ENCODE data around the gene TENT5C. TPM values are rescaled to one million over a fixed set of nuclear protein-coding genes. Genes with fewer than 3 reads are reported as not detected.

TENT5C gene
- total and polyA plus RNA-seq, 2 of the 8 experiments (the other 6 are each of a cell fraction or from before 2014, with no cell fraction given), result 0.38 to 0.99 TPM

DNA sequence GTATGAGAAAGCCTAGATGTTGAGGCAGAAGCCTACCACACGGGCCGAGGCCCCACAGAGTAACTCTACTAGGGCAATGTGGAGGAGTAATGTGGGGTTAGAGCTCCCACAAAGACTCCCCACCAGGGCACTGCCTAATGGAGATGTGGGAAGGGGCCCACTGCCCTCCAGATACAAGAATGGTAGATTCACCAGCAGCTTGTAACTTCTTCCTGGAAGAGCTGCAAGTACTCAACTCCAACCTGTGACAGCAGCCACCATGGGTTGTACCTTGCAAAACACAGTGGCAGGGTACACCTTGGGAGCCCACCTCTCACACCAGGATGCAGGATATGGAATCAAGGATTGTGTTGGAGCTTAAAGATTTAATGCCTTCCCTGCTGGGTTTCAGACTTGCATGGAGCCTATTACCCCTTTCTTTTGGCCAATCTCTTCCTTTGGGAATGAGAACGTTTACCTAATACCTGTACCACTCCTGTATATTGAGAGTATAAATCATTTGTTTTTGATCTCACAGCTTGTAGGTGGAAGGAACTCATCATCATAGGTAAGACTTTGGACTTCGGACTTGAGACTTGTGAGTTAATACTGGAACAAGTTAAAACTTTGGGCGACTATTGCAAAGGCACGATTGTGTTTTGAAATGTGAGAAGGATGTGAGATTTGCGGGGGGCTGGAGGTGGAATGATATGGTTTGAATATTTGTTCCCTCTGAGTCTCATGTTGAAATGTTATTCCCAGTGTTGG lies 57.5 kb downstream of the TENT5C start (continued):
- TF ChIP-seq, protein P1, sequence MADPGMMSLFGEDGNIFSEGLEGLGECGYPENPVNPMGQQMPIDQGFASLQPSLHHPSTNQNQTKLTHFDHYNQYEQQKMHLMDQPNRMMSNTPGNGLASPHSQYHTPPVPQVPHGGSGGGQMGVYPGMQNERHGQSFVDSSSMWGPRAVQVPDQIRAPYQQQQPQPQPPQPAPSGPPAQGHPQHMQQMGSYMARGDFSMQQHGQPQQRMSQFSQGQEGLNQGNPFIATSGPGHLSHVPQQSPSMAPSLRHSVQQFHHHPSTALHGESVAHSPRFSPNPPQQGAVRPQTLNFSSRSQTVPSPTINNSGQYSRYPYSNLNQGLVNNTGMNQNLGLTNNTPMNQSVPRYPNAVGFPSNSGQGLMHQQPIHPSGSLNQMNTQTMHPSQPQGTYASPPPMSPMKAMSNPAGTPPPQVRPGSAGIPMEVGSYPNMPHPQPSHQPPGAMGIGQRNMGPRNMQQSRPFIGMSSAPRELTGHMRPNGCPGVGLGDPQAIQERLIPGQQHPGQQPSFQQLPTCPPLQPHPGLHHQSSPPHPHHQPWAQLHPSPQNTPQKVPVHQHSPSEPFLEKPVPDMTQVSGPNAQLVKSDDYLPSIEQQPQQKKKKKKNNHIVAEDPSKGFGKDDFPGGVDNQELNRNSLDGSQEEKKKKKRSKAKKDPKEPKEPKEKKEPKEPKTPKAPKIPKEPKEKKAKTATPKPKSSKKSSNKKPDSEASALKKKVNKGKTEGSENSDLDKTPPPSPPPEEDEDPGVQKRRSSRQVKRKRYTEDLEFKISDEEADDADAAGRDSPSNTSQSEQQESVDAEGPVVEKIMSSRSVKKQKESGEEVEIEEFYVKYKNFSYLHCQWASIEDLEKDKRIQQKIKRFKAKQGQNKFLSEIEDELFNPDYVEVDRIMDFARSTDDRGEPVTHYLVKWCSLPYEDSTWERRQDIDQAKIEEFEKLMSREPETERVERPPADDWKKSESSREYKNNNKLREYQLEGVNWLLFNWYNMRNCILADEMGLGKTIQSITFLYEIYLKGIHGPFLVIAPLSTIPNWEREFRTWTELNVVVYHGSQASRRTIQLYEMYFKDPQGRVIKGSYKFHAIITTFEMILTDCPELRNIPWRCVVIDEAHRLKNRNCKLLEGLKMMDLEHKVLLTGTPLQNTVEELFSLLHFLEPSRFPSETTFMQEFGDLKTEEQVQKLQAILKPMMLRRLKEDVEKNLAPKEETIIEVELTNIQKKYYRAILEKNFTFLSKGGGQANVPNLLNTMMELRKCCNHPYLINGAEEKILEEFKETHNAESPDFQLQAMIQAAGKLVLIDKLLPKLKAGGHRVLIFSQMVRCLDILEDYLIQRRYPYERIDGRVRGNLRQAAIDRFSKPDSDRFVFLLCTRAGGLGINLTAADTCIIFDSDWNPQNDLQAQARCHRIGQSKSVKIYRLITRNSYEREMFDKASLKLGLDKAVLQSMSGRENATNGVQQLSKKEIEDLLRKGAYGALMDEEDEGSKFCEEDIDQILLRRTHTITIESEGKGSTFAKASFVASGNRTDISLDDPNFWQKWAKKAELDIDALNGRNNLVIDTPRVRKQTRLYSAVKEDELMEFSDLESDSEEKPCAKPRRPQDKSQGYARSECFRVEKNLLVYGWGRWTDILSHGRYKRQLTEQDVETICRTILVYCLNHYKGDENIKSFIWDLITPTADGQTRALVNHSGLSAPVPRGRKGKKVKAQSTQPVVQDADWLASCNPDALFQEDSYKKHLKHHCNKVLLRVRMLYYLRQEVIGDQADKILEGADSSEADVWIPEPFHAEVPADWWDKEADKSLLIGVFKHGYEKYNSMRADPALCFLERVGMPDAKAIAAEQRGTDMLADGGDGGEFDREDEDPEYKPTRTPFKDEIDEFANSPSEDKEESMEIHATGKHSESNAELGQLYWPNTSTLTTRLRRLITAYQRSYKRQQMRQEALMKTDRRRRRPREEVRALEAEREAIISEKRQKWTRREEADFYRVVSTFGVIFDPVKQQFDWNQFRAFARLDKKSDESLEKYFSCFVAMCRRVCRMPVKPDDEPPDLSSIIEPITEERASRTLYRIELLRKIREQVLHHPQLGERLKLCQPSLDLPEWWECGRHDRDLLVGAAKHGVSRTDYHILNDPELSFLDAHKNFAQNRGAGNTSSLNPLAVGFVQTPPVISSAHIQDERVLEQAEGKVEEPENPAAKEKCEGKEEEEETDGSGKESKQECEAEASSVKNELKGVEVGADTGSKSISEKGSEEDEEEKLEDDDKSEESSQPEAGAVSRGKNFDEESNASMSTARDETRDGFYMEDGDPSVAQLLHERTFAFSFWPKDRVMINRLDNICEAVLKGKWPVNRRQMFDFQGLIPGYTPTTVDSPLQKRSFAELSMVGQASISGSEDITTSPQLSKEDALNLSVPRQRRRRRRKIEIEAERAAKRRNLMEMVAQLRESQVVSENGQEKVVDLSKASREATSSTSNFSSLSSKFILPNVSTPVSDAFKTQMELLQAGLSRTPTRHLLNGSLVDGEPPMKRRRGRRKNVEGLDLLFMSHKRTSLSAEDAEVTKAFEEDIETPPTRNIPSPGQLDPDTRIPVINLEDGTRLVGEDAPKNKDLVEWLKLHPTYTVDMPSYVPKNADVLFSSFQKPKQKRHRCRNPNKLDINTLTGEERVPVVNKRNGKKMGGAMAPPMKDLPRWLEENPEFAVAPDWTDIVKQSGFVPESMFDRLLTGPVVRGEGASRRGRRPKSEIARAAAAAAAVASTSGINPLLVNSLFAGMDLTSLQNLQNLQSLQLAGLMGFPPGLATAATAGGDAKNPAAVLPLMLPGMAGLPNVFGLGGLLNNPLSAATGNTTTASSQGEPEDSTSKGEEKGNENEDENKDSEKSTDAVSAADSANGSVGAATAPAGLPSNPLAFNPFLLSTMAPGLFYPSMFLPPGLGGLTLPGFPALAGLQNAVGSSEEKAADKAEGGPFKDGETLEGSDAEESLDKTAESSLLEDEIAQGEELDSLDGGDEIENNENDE (IDR thresholded peaks at IDR 0.05; ENCODE audit: insufficient replicate concordance, low read length), result no peak
- TF ChIP-seq RFX5 (IDR thresholded peaks at IDR 0.05; ENCODE audit: borderline replicate concordance, low read depth, low read length), result no peak
- no peak for TF ChIP-seq NRF1 (IDR thresholded peaks at IDR 0.05; ENCODE audit: low read depth, low read length)
- TF ChIP-seq, protein P2, sequence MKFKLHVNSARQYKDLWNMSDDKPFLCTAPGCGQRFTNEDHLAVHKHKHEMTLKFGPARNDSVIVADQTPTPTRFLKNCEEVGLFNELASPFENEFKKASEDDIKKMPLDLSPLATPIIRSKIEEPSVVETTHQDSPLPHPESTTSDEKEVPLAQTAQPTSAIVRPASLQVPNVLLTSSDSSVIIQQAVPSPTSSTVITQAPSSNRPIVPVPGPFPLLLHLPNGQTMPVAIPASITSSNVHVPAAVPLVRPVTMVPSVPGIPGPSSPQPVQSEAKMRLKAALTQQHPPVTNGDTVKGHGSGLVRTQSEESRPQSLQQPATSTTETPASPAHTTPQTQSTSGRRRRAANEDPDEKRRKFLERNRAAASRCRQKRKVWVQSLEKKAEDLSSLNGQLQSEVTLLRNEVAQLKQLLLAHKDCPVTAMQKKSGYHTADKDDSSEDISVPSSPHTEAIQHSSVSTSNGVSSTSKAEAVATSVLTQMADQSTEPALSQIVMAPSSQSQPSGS (IDR thresholded peaks at IDR 0.05; ENCODE audit: low read length), result no peak
- no peak for TF ChIP-seq EGR1 (IDR thresholded peaks at IDR 0.05; ENCODE audit: borderline replicate concordance, low read depth, low read length)
- no peak for TF ChIP-seq ZNF274 (IDR thresholded peaks at IDR 0.05; ENCODE audit: borderline replicate concordance, extremely low read depth, low read length)
- TF ChIP-seq FOSL1 (IDR thresholded peaks at IDR 0.05; ENCODE audit: insufficient read depth, low read depth, low read length), result no peak
- no peak for TF ChIP-seq EZH2 (IDR thresholded peaks at IDR 0.05; ENCODE audit: low read depth, low read length, severe bottlenecking)
